Esophagus squamous epithelium (tissue), 4 donors: ENCODE results near the gene DCTN2.

Experiments
- CTCF ChIP-seq, 6 experiments: fragments of 450-650 bp in 4 of 6; fragments of 200-600 bp in 2 of 6; sonication (generic) in 2 of 6; IDR thresholded peaks; one replicate each; pipeline ENCODE4 v1.5.1; 2016 to 2019; ENCODE audit warnings: antibody characterized with exemption in 6 of 6, mild to moderate bottlenecking in 4 of 6, moderate library complexity in 4 of 6
- POLR2A ChIP-seq, 4 donors: fragments of 450-650 bp; IDR thresholded peaks; one replicate each; pipeline ENCODE4 v1.6.1; 2017; ENCODE audit warnings: antibody characterized with exemption in 4 of 4, mild to moderate bottlenecking in 4 of 4, moderate library complexity in 3 of 4

- TF ChIP-seq POLR2A (IDR thresholded peaks at IDR 0.05), result no peak
- TF ChIP-seq CTCF (IDR thresholded peaks at IDR 0.05), result no peak
Measured at GRCh38 chr12:57549909-57550640, 3.1 kb upstream of the DCTN2 start, which contains the start of gene KIF5A.
